Choroid plexus epithelial cell (primary cell): ENCODE results near the gene COL20A1.

Experiments
- DNase-seq: peaks from one replicate; pipeline ENCODE4 v3.0.0-alpha.2; 2010; ENCODE audit warnings: low read depth
- H3K4me3 ChIP-seq: 2 replicates; pipeline ENCODE4 v1.5.1; 2011; ENCODE audit warnings: low read depth, mild to moderate bottlenecking, control low read depth, low read length, moderate library complexity
- CTCF ChIP-seq: conservative IDR thresholded peaks from 2 replicates; pipeline ENCODE4 v1.5.1; 2011; ENCODE audit warnings: low read depth, mild to moderate bottlenecking, control low read depth, inconsistent platforms, low read length, moderate library complexity

The COL20A1 gene

GRCh38 chr20:63272105-63273058 lies 20.6 kb upstream of the COL20A1 start, which contains the start of gene ARFGAP1:
ARFGAP1 (plus strand) TSS chr20:63272813; CDS start chr20:63275581, 2,768 bp downstream.
- no peak for TF ChIP-seq CTCF
- peak; percentile 89 for DNase-seq
- H3K4me3 ChIP-seq = peak within 1 kb of the TSS; percentile 91

GRCh38 chr20:63273059-63273579 lies 19.9 kb upstream of the COL20A1 start:
- no peak for TF ChIP-seq CTCF
- H3K4me3 ChIP-seq = peak overlapping the region; percentile 91
- no peak for DNase-seq

GRCh38 chr20:63273635-63274380 lies 19.2 kb upstream of the COL20A1 start:
- H3K4me3 ChIP-seq = peak overlapping the region; percentile 91
- DNase-seq = peak; percentile 86
- TF ChIP-seq CTCF = no peak

- DNase-seq = peak; percentile 42
- H3K4me3 ChIP-seq = peak overlapping the region; percentile 19
- TF ChIP-seq CTCF = no peak
Measured at GRCh38 chr20:63274381-63275228, 18.4 kb upstream of the COL20A1 start.

- no peak overlapping the region for H3K4me3 ChIP-seq
- no peak for DNase-seq
- TF ChIP-seq CTCF = no peak
Measured at GRCh38 chr20:63275825-63276224, 17.2 kb upstream of the COL20A1 start.

GRCh38 chr20:63276956-63277355 lies 16.0 kb upstream of the COL20A1 start:
- H3K4me3 ChIP-seq = no peak overlapping the region
- no peak for DNase-seq
- no peak for TF ChIP-seq CTCF
